NOMO-1 treated with DMSO at 0.1 percent for 48 hours (cell line): ENCODE results near the gene FKBP8.
"Not testable (repeated sequence)": the region's sequence is repeated elsewhere in the genome, so short reads cannot be mapped to it uniquely, and the experiment has no call there.

Experiments
- DNase-seq: peaks from one replicate; lab custom pipeline; 2025; ENCODE audit not compliant: unreplicated experiment; lab: John Stamatoyannopoulos, UW

FKBP8 gene

GRCh38 chr19:18559685-18560084 lies 16.3 kb upstream of the FKBP8 start:
- DNase-seq = no peak

DNA sequence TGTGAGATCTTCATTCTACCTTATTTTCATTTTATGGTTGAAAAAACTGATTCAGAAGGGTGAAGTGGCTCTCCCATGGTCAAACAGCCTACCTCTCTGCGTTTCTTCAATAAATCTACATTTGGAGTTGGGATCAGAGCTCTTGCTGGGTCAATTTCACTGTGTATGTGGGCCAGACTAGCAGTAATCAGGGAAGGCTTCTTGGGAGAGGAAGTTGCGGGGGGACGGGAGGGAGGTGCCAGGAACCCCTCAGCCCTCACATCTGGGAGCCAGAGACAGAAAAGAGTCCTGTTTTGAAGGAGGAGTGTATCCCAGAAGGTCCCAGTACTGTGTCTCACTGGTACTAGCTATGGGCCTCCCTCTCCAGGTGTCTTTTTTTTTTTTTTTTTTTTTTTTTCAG lies 15.2 kb upstream of the FKBP8 start:
- DNase-seq = no peak

DNA sequence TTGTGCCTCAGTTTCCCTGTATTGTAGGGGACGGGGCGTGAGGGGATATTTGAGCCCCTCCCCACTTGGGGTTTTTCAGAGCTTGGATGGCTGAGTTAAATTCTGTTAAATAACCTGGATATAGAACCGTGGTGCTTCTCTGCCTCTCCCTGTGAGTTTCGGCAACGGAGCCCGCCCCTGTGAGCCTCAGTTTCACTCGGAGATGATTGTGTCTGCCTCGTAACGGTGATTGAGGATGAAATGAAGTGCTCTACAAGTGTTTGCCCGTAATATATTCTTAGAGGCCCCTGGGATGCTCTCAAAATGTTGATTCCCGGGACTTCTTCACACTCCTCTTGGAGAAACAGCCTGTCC lies 14.8 kb upstream of the FKBP8 start:
- DNase-seq = no peak

- DNase-seq = peak; percentile 99
Measured at GRCh38 chr19:18557411-18558201, 14.2 kb upstream of the FKBP8 start, which contains the start of gene KXD1. KXD1 (plus strand) TSS chr19:18557870; CDS start chr19:18562057, 4,187 bp downstream.

DNA sequence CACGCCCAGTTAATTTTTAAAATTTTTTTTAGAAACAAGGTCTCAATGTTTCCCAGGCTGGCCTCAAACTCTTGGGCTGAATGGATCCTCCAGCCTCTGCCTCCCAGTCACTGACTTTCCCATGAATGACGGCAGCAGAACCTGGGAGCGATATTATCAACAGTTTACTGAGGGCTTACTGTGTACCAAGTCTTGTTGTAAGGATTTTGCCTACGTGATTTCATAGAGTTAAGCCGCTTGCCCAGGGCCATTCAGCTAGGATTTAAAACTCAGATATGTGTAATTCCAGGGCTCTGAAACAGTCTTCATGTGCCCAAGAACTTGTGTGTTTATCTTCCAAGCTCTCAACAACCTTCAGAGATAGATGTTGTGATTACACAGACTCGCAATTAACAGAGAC lies 8.3 kb upstream of the FKBP8 start:
- no peak for DNase-seq

- peak; percentile 89 for DNase-seq
Measured at GRCh38 chr19:18543814-18544475, 572 bp upstream of the FKBP8 start.

GRCh38 chr19:18541992-18542940 lies 1.1 kb downstream of the FKBP8 start:
- DNase-seq = no peak

DNA sequence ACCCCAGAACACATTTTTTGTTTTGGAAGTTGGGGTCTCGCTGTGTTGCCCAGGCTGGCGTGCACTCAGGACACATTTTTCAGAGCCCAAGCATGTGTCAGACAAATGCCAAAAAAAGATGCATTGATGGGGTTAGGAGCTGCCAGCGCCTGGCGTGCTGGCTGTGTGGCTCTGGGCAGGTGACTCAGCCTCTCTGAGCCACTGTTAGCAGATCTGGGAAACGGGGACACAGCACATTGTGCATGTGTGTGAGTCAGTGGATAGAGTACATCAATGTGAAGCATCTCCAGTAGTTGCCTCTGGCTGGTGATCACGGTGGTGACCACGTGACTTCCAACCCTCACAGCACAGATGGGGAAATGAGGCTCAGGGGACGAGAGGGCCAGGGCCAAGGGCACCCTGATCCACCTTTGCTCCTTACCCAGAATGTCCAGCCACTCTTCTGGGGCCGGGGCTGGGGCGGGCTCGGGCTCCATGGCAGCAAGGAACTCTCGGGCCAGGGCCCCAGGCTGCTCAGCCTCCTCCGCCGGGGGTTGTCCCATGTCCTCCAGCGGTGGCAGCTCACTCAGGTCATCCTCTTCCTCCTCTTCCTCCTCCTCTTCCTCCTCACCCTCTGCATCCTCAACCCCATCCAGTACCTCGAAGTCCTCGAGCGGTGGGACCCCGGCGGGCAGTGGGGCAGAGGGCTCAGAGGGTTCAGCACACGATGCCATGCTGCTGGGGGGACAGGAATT lies 1.9 kb downstream of the FKBP8 start:
- DNase-seq = no peak

- not testable (repeated sequence) for DNase-seq
Measured at GRCh38 chr19:18540200-18540599, 3.2 kb downstream of the FKBP8 start.

DNA sequence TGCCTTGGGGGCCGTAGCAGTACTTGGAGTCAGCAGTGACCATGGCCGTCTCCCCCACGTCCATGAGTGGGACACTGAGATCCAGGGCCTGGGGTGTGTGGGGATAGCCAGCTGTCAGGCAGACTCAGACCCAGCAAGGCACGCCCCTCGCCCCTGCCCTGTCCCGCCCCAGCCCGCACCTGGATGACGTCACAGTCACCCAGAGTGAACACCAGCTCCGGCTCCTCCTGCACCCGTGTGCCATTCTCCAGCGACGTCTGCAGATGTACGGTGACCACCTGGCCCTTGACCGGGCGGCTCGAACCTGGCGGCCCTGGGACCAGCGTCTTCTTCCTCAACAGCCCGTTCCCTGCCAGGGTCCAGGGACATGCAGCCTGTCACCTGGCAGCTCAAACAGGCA lies 4.0 kb downstream of the FKBP8 start:
- no peak for DNase-seq

- no peak for DNase-seq
Measured at GRCh38 chr19:18538115-18538514, 5.3 kb downstream of the FKBP8 start.

DNA sequence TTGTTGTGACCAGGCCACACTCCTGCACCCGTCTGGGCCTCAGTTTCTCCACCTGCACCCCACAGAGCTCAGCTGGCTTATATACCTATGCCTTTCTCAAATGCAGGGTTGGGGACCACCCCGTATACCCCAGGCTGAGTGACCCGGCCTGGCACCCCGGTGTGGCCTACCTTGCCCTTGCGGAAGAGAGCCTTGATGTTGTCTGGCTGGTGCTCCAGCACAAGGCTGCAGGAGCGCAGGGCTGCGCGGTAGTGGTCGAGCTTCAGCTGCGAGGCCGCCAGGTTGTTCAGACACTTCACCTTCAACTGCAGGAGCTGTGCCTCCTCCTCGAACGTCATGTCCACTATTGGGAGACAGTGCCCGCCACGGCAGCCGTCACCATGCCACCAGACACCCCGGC lies 5.9 kb downstream of the FKBP8 start:
- DNase-seq = no peak

DNA sequence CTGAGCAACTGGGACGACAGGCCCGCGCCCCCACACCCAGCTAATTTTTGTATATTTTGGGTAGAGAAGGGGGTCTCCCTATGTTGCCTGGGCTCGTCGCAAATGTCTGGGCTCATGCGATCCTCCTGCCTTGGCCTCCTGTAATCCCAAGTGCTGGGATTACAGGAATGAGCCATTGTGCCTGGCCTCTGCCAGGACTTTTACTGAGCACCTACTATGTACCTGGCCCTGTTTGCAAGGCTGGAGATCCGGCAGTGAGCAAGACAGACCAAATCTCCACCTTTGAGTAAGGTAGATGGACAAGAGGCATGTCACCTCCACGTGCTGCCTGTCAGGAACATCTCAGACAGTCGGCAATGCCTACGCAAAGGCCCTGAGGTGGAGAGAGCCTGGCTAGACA lies 6.9 kb downstream of the FKBP8 start:
- DNase-seq = no peak

DNA sequence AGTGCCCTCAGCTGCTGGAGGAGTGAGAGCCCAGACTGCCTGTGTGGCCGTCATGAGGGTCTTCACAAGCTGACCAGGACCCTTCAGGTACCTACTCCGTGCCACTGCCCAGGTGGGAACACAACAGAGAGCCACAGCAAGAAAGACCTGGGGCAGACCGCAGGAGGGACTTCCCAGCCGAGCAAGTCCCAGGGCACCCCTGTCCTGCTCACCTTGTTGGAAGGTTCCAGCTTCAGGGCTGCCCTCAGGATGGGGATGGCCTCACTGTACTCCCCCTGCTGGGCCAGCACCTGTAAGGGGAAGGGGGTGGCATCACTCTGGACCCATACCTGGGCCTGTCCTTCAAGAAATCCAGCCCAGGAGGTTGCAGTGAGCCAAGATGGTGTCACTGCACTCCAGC lies 10.3 kb downstream of the FKBP8 start:
- DNase-seq = no peak

DNA sequence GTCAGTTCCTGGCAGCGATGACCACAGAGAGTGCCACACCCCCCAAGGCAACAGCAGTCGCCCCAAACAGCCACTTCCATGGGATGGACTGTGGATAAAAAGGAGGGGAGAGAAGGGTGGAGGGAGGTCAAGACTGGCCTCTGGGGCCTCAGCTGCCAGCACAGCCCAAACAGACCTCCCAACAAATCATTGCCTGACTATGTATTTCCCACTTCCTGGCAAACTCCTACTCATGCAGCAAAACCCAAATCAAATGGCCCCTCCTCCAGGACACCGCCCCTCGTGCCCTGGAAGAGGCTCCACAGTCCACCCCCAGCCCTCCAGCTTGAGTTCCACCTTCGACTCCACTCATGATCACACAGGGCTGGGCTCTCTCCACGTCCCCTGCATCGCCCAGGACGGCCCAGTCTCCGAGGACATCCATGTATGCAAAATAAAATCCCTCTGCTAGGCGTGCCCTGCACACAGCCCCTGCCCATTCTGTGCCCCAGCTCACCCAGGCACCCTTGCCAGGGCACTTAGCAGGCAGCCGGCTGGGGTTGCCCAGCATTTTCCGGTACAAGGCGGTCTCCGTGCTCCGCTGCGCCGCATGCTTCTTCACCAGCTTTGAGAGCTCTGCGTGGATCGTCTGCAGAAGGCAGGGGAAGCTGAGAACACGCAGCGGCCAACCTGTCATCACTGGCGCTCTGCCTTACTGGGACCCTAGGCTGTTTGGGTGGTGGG lies 11.0 kb downstream of the FKBP8 start:
- no peak for DNase-seq

DNA sequence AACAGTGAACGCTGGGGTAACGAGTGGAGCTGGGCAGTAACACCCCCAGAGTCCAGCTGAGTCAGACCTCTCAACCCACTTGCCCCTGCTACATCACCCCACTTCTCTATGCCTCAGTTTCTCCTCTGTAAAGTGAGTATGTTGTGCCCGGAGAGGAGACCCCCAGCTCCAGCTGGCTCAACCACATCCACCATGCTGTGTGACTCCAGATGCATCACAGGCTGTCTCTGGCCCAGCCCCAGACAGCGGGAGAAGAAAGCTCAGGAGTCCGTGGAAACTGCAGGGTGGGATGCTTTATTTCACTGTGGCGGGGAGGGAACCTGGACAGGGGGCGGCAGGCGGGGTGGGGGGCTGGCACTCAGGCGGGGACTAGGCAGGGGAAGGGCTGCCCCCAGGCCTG lies 11.9 kb downstream of the FKBP8 start:
- no peak for DNase-seq

GRCh38 chr19:18529782-18530181 lies 13.6 kb downstream of the FKBP8 start:
- DNase-seq = no peak

DNA sequence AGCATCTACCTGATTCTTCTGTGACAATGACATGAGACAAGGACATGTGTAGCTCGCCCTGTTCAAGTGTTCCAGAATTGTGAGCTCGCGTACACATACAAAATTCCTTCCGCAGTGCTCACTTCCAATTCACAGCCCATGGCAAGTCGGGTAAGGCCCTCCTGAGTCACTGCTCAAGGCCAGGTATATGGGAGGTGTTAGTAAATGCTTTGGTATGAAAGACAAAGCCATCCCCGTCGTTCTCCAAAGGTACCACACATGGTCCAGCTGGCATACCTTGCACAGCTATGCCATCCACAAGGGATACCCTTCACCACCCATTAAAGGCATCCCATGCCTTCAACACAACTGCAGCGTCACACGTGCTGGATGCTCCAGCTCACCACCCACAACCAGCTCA lies 17.1 kb downstream of the FKBP8 start:
- no peak for DNase-seq

- DNase-seq = no peak
Measured at GRCh38 chr19:18523841-18524240, 19.5 kb downstream of the FKBP8 start.

GRCh38 chr19:18522862-18523440 lies 20.4 kb downstream of the FKBP8 start:
- DNase-seq = not testable (repeated sequence)
